Endothelial cell of umbilical vein (primary cell): ENCODE measurements around the gene GATA6. TPM values are rescaled to one million over a fixed set of nuclear protein-coding genes. Genes with fewer than 3 reads are reported as not detected.

ENCODE experiments used
- BruUV-seq: library from RNA; stranded (reverse); fragments of 400-500 nt; replicated peaks from 2 replicates; lab custom pipeline; 2021; lab: Mats Ljungman, UMichigan
- CTCF ChIA-PET: fragments of 300-600, 350-600 bp; sonication (Branson Sonifier 250); formaldehyde crosslinking; loops from one replicate; lab custom pipeline; 2021; ENCODE audit warnings: antibody characterized with exemption, inconsistent platforms; lab: Charles Lee
- POLR2A ChIA-PET: fragments of 300-600, 350-600 bp; sonication (Branson Sonifier 250); formaldehyde crosslinking; loops from one replicate; lab custom pipeline; 2021; ENCODE audit warnings: antibody characterized with exemption, inconsistent platforms; lab: Charles Lee
- DNase-seq: peaks from one replicate; pipeline ENCODE4 v3.0.0-alpha.2; 2011; ENCODE audit warnings: low read depth, low spot score
- FAIRE-seq: peaks from 2 replicates; lab custom pipeline; 2011; peaks lifted over from hg19 to GRCh38; lab: Jason Lieb, UNC
- H2AFZ ChIP-seq: 2 replicates; pipeline ENCODE4 v1.6.0; 2012; ENCODE audit warnings: low read depth, low read length, control low read depth, inconsistent platforms
- H3K27ac ChIP-seq: 2 replicates; pipeline ENCODE4 v1.5.1; 2011; ENCODE audit warnings: low read depth, mild to moderate bottlenecking, control low read depth, low read length, moderate library complexity; ENCODE audit not compliant: insufficient read depth
- H3K27me3 ChIP-seq, 2 experiments: 2 replicates each; pipeline versions ENCODE4 v1.6.0 to v1.6.1; 2011; ENCODE audit warnings: low read length in 2 of 2, mixed read lengths in 1 of 2; ENCODE audit not compliant: control insufficient read depth in 2 of 2, insufficient read depth in 2 of 2
- H3K36me3 ChIP-seq, 2 experiments: 2 replicates in 1 of 2; 3 replicates in 1 of 2; pipeline ENCODE4 v1.5.1; 2011; ENCODE audit warnings: low read length in 2 of 2, mild to moderate bottlenecking in 1 of 2, moderate library complexity in 1 of 2; ENCODE audit not compliant: control insufficient read depth in 2 of 2, insufficient read depth in 2 of 2; ENCODE audit errors: extremely low read depth in 1 of 2
- H3K4me1 ChIP-seq: 3 replicates; pipeline ENCODE4 v1.5.1; 2011; ENCODE audit warnings: mild to moderate bottlenecking, low read length; ENCODE audit not compliant: control insufficient read depth, insufficient read depth; ENCODE audit errors: extremely low read depth
- H3K4me2 ChIP-seq: 2 replicates; pipeline ENCODE4 v1.6.1; 2011; ENCODE audit warnings: low read length, control low read depth, mixed read lengths; ENCODE audit not compliant: insufficient read depth
- H3K4me3 ChIP-seq, 3 experiments: fragments of 200-600 bp in 1 of 3; sonication (generic), shearing (Covaris generic) in 1 of 3; replicated peaks in 1 of 3; 2 replicates each; pipeline ENCODE4 v1.5.1; 2011 to 2016; ENCODE audit warnings: control low read depth in 3 of 3, low read length in 3 of 3, mild to moderate bottlenecking in 2 of 3, inconsistent platforms in 1 of 3, low read depth in 1 of 3, moderate library complexity in 1 of 3; ENCODE audit not compliant: insufficient read depth in 1 of 3
- H3K79me2 ChIP-seq: 2 replicates; pipeline ENCODE4 v1.6.0; 2012; ENCODE audit warnings: low read length, inconsistent platforms; ENCODE audit not compliant: control insufficient read depth, insufficient read depth
- H3K9ac ChIP-seq: replicated peaks from 2 replicates; pipeline ENCODE3; 2011; ENCODE audit warnings: low read length, control low read depth; ENCODE audit not compliant: insufficient read depth; ENCODE audit errors: extremely low read depth
- H3K9me1 ChIP-seq: replicated peaks from 3 replicates; pipeline ENCODE4 v1.6.0; 2011; ENCODE audit warnings: mild to moderate bottlenecking, low read length; ENCODE audit not compliant: control insufficient read depth, insufficient read depth; ENCODE audit errors: extremely low read depth
- H3K9me3 ChIP-seq: replicated peaks from 2 replicates; pipeline ENCODE4 v1.5.1; 2012; ENCODE audit warnings: low read length, inconsistent platforms; ENCODE audit not compliant: control insufficient read depth, insufficient read depth
- H4K20me1 ChIP-seq: replicated peaks from 2 replicates; pipeline ENCODE3; 2011; ENCODE audit warnings: mild to moderate bottlenecking, low read length; ENCODE audit not compliant: control insufficient read depth, insufficient read depth; ENCODE audit errors: extremely low read depth
- EZH2 ChIP-seq: IDR thresholded peaks from 2 replicates; pipeline ENCODE4 v1.6.1; 2012; ENCODE audit warnings: borderline replicate concordance, low read depth, mild to moderate bottlenecking, moderate library complexity, low read length, inconsistent platforms; ENCODE audit not compliant: severe bottlenecking
- FOS ChIP-seq: IDR thresholded peaks from 2 replicates; pipeline ENCODE4 v1.6.1; 2011; ENCODE audit warnings: mild to moderate bottlenecking, low read length, moderate library complexity, borderline replicate concordance; ENCODE audit not compliant: insufficient read depth
- GATA2 ChIP-seq: IDR thresholded peaks from 2 replicates; pipeline ENCODE4 v1.7.0; 2011; ENCODE audit warnings: low read depth, mild to moderate bottlenecking, moderate library complexity, mixed read lengths, low read length; ENCODE audit not compliant: insufficient read length, insufficient read depth
- JUN ChIP-seq: IDR thresholded peaks from 2 replicates; pipeline ENCODE4 v1.6.1; 2011; ENCODE audit warnings: borderline replicate concordance, low read depth; ENCODE audit not compliant: insufficient read length, insufficient read depth
- MAX ChIP-seq: IDR thresholded peaks from 2 replicates; pipeline ENCODE4 v1.6.1; 2011; ENCODE audit not compliant: insufficient read depth, insufficient read length
- MYC ChIP-seq: IDR thresholded peaks from one replicate; pipeline ENCODE4 v1.6.1; 2011; ENCODE audit warnings: mild to moderate bottlenecking, low read depth, low read length
- POLR2A ChIP-seq: IDR thresholded peaks from 2 replicates; pipeline ENCODE4 v1.6.1; 2012; ENCODE audit warnings: low read depth, mild to moderate bottlenecking, control low read depth, low read length
- POLR2AphosphoS5 ChIP-seq: IDR thresholded peaks from 2 replicates; pipeline ENCODE4 v1.6.1; 2012; ENCODE audit warnings: low read depth, mild to moderate bottlenecking, control low read depth, low read length, moderate library complexity; ENCODE audit not compliant: insufficient read depth
- dilution Hi-C: fragments of 300-500 bp; cut with MboI; formaldehyde crosslinking; loops from one replicate; pipeline ENCODE4 v1.15.0; 2019; ENCODE audit warnings: low sequenced_read_pairs; ENCODE audit not compliant: extremely low pct_ligation_motif_present
- intact Hi-C: fragments of 100-400 bp; cut with micrococcal nuclease; formaldehyde crosslinking; loops from one replicate; pipeline ENCODE4 v1.10.0; 2022
- polyA plus RNA-seq, 4 experiments: library from polyadenylated mRNA; depleted of rRNA in 3 of 4; stranded (reverse) in 3 of 4; unstranded in 1 of 4; fragments of >200 nt; gene quantifications; 2 replicates each; pipeline versions ENCODE4 v1.2.1 to v1.2.3, GENCODE V29; 2011 to 2012; ENCODE audit warnings: missing spikeins in 1 of 4
- total RNA-seq: library from RNA; stranded (reverse); gene quantifications from 2 replicates; pipeline ENCODE4 v1.2.3, GENCODE V29; 2021
- TF ChIP-seq, protein P1 (sequence below), 2 donors: IDR thresholded peaks; 1 replicate in 1 of 2; 2 replicates in 1 of 2; pipeline ENCODE4 v1.5.1; 2011; ENCODE audit warnings: low read length in 2 of 2, mild to moderate bottlenecking in 2 of 2, moderate library complexity in 2 of 2, control low read depth in 1 of 2, inconsistent platforms in 1 of 2, low read depth in 1 of 2; ENCODE audit not compliant: insufficient read depth in 1 of 2; ENCODE audit errors: extremely low read depth in 1 of 2

The GATA6 gene
- total and polyA plus RNA-seq, 2 donors (not counting 3 experiments of a cell fraction or from before 2014, with no cell fraction given) = 4.1 to 14.6 TPM

GRCh38 chr18:22203035-22203434 is 33.6 kb downstream of the GATA6 start:
- peaks cover 6% of the 10 kb centered on the region for H3K4me1 ChIP-seq
- no peak overlapping the region for H3K27ac ChIP-seq
- POLR2A ChIA-PET = no interaction called here
- TF ChIP-seq FOS (no peak), POLR2AphosphoS5 (no peak), MAX (no peak), POLR2A (no peak), EZH2 (no peak), GATA2 (no peak), MYC (no peak), JUN (no peak)
- TF ChIP-seq, protein P1, sequence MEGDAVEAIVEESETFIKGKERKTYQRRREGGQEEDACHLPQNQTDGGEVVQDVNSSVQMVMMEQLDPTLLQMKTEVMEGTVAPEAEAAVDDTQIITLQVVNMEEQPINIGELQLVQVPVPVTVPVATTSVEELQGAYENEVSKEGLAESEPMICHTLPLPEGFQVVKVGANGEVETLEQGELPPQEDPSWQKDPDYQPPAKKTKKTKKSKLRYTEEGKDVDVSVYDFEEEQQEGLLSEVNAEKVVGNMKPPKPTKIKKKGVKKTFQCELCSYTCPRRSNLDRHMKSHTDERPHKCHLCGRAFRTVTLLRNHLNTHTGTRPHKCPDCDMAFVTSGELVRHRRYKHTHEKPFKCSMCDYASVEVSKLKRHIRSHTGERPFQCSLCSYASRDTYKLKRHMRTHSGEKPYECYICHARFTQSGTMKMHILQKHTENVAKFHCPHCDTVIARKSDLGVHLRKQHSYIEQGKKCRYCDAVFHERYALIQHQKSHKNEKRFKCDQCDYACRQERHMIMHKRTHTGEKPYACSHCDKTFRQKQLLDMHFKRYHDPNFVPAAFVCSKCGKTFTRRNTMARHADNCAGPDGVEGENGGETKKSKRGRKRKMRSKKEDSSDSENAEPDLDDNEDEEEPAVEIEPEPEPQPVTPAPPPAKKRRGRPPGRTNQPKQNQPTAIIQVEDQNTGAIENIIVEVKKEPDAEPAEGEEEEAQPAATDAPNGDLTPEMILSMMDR (IDR thresholded peaks at IDR 0.05; ENCODE audit: extremely low read depth in 1 of 2, insufficient read depth in 1 of 2, low read depth in 1 of 2, low read length in 2 of 2) = no peak
- intact Hi-C loops = no loop called here
- no TSS peak for BruUV-seq
- dilution Hi-C loops = no loop called here
- CTCF ChIA-PET = no interaction called here
- no peaks in the 10 kb centered on the region for H3K9me1 ChIP-seq
- no peak overlapping the region for H3K4me3 ChIP-seq
- no peak overlapping the region for H3K4me2 ChIP-seq
- peaks cover 2% of the 10 kb centered on the region for H4K20me1 ChIP-seq
- peaks cover 2 to 13% of the 10 kb centered on the region in 2 experiments for H3K36me3 ChIP-seq
- FAIRE-seq (no peak), DNase-seq (no peak)
- H3K27me3 ChIP-seq = no peaks in the 10 kb centered on the region
- no peaks in the 10 kb centered on the region for H3K9me3 ChIP-seq
- H3K9ac ChIP-seq = no peak overlapping the region
- peaks cover 17% of the 10 kb centered on the region for H3K79me2 ChIP-seq
- no peak overlapping the region for H2AFZ ChIP-seq
